Measurements from ENCODE around the gene RAB6A. TPM values are rescaled to one million over a fixed set of nuclear protein-coding genes. Genes with fewer than 3 reads are reported as not detected.

Gene RAB6A
- total RNA-seq, 6 experiments from 2014 or later, result 59.3 to 163 (median 81.7) TPM

- intact Hi-C loops (cut with DNase I), result loop anchor here in 1 of 2 donors (10.0 kb wide), 1 partner anchor 255 kb away; no protein-coding TSS in a partner anchor
- Histone ChIP-seq H3K27ac (no peak overlapping the region), H3K27me3 (no peaks in the 10 kb centered on the region), H3K9me3 (no peaks in the 10 kb centered on the region), H3K4me1 (peaks cover 0 to 10% (median 0%) of the 10 kb centered on the region in 4 donors), H3K4me3 (no peak overlapping the region), H3K36me3 (no peaks in the 10 kb centered on the region)
- WGBS (ENCODE audit: insufficient coverage, low coverage, low lambda C conversion rate, missing lambda C conversion rate), result 66% methylated on average over 3 of the region's 3 CpGs
- ATAC-seq (no peak), DNase-seq (no peak)
- TF ChIP-seq POLR2A (IDR thresholded peaks at IDR 0.05) (no peak), CTCF (IDR thresholded peaks at IDR 0.05) (no peak)
These were observed 100.9 kb downstream of the RAB6A start for GRCh38 chr11:73659961-73660360.

GRCh38 chr11:73656985-73657384 lies 103.9 kb downstream of the RAB6A start:
- no peaks in the 10 kb centered on the region for H3K27me3 ChIP-seq
- 43% methylated on average over 2 of the region's 3 CpGs for WGBS (ENCODE audit: insufficient coverage, low coverage, low lambda C conversion rate, missing lambda C conversion rate)
- no peak overlapping the region for H3K4me3 ChIP-seq
- no peak for TF ChIP-seq POLR2A (IDR thresholded peaks at IDR 0.05)
- TF ChIP-seq CTCF (IDR thresholded peaks at IDR 0.05), result no peak
- H3K27ac ChIP-seq, result no peak overlapping the region
- ATAC-seq (no peak), DNase-seq (no peak)
- H3K9me3 ChIP-seq, result no peaks in the 10 kb centered on the region
- peaks cover 0 to 17% (median 0%) of the 10 kb centered on the region in 4 donors for H3K4me1 ChIP-seq
- intact Hi-C loops (cut with DNase I), result loop anchor here in 1 of 2 donors (10.0 kb wide), 1 partner anchor 252 kb away; no protein-coding TSS in a partner anchor
- no peaks in the 10 kb centered on the region for H3K36me3 ChIP-seq

GRCh38 chr11:73655686-73656085 lies 105.2 kb downstream of the RAB6A start:
- Histone ChIP-seq H3K4me1 (peaks cover 0 to 9% (median 0%) of the 10 kb centered on the region in 4 donors), H3K27me3 (no peaks in the 10 kb centered on the region), H3K4me3 (no peak overlapping the region), H3K9me3 (no peaks in the 10 kb centered on the region), H3K27ac (no peak overlapping the region), H3K36me3 (no peaks in the 10 kb centered on the region)
- DNase-seq (no peak), ATAC-seq (no peak)
- WGBS (ENCODE audit: insufficient coverage, low coverage, low lambda C conversion rate, missing lambda C conversion rate), result 95% methylated on average over 7 of the region's 8 CpGs
- intact Hi-C loops (cut with DNase I), result loop anchor here in 1 of 2 donors (10.0 kb wide), 1 partner anchor 251 kb away; no protein-coding TSS in a partner anchor
- no peak for TF ChIP-seq CTCF (IDR thresholded peaks at IDR 0.05)
- TF ChIP-seq POLR2A (IDR thresholded peaks at IDR 0.05), result no peak

GRCh38 chr11:73654482-73655021 lies 106.3 kb downstream of the RAB6A start:
- 39% methylated on average over 5 of the region's 7 CpGs for WGBS (ENCODE audit: insufficient coverage, low coverage, low lambda C conversion rate, missing lambda C conversion rate)
- intact Hi-C loops (cut with DNase I), result loop anchor here in 1 of 2 donors (10.0 kb wide), 1 partner anchor 250 kb away; no protein-coding TSS in a partner anchor
- ATAC-seq (peak; percentile 36 to 95 (median 80)), DNase-seq (peak in 1 of 3 donors; percentile 37)
- no peaks in the 10 kb centered on the region for H3K36me3 ChIP-seq
- no peak overlapping the region for H3K27ac ChIP-seq
- no peak overlapping the region for H3K4me3 ChIP-seq
- H3K27me3 ChIP-seq, result no peaks in the 10 kb centered on the region
- H3K4me1 ChIP-seq, result peaks cover 0 to 7% (median 0%) of the 10 kb centered on the region in 4 donors
- TF ChIP-seq CTCF (IDR thresholded peaks at IDR 0.05) (no peak), POLR2A (IDR thresholded peaks at IDR 0.05) (no peak)
- no peaks in the 10 kb centered on the region for H3K9me3 ChIP-seq
